B cell (primary cell): Measurements from ENCODE around the gene TNP2. TPM values are rescaled to one million over a fixed set of nuclear protein-coding genes. Genes with fewer than 3 reads are reported as not detected.

ENCODE experiments used
- ATAC-seq: fragments of 200-7000 bp; cut with Tn5 transposase; one replicate; pipeline ENCODE4 v1.10.0; 2021; ENCODE audit warnings: low read depth, mild to moderate bottlenecking, moderate number of reproducible peaks, moderate library complexity
- CTCF ChIA-PET: fragments of 350-600 bp; sonication (Branson Sonifier 250); formaldehyde crosslinking; loops from one replicate; lab custom pipeline; 2021; ENCODE audit warnings: antibody characterized with exemption, inconsistent platforms; lab: Charles Lee
- POLR2A ChIA-PET: fragments of 350-600 bp; sonication (Branson Sonifier 250); formaldehyde crosslinking; loops from one replicate; lab custom pipeline; 2021; ENCODE audit warnings: antibody characterized with exemption; lab: Charles Lee
- DNase-seq: peaks from one replicate; pipeline ENCODE4 v3.0.0; 2013
- H2AFZ ChIP-seq: 2 replicates; pipeline ENCODE4 v1.6.1; 2012; ENCODE audit warnings: mild to moderate bottlenecking, low read depth, low read length; ENCODE audit not compliant: insufficient read depth, poor library complexity, severe bottlenecking
- H3K27ac ChIP-seq, 2 donors: 1 replicate in 1 of 2; 2 replicates in 1 of 2; pipeline ENCODE4 v1.5.1; 2012 to 2013; ENCODE audit warnings: low read length in 2 of 2, mild to moderate bottlenecking in 2 of 2, moderate library complexity in 1 of 2
- H3K27me3 ChIP-seq, 4 experiments: fragments of 200-600 bp in 1 of 4; sonication (generic) in 1 of 4; replicated peaks in 1 of 4; 1 replicate in 2 of 4; 2 replicates in 2 of 4; pipeline versions ENCODE4 v1.6.1 to v1.7.0; 2013 to 2016; ENCODE audit warnings: low read length in 3 of 4, mild to moderate bottlenecking in 2 of 4, mixed read lengths in 1 of 4, moderate library complexity in 1 of 4; ENCODE audit not compliant: insufficient read depth in 4 of 4, control insufficient read depth in 3 of 4; ENCODE audit errors: control extremely low read depth in 1 of 4
- H3K36me3 ChIP-seq, 2 experiments: replicated peaks in 1 of 2; 1 replicate in 1 of 2; 2 replicates in 1 of 2; pipeline versions ENCODE4 v1.6.1 to v1.7.1; 2013; ENCODE audit warnings: low read length in 1 of 2; ENCODE audit not compliant: insufficient read depth in 2 of 2, control insufficient read depth in 1 of 2; ENCODE audit errors: control extremely low read depth in 1 of 2, extremely low read depth in 1 of 2
- H3K4me1 ChIP-seq, 2 donors: fragments of 200-600 bp in 1 of 2; sonication (generic) in 1 of 2; 1 replicate in 1 of 2; 2 replicates in 1 of 2; pipeline versions ENCODE4 v1.5.1 to v1.6.1; 2013 to 2017; ENCODE audit warnings: low read length in 2 of 2; ENCODE audit not compliant: control insufficient read depth in 2 of 2, insufficient read depth in 2 of 2
- H3K4me2 ChIP-seq: replicated peaks from 2 replicates; pipeline ENCODE3; 2012; ENCODE audit warnings: mild to moderate bottlenecking, low read depth, low read length; ENCODE audit not compliant: poor library complexity, severe bottlenecking
- H3K4me3 ChIP-seq, 5 experiments: fragments of 200-600 bp in 1 of 5; sonication (generic) in 1 of 5; 1 replicate in 3 of 5; 2 replicates in 2 of 5; pipeline versions ENCODE4 v1.5.1 to v1.7.0; 2011 to 2016; ENCODE audit warnings: low read length in 4 of 5, mild to moderate bottlenecking in 4 of 5, low read depth in 2 of 5, control low read depth in 1 of 5, moderate library complexity in 1 of 5; ENCODE audit not compliant: insufficient read depth in 1 of 5; ENCODE audit errors: control extremely low read depth in 1 of 5, extremely low read depth in 1 of 5
- H3K79me2 ChIP-seq: fragments of 200-600 bp; sonication (generic); one replicate; pipeline ENCODE4 v1.6.0; 2016; ENCODE audit warnings: low read length; ENCODE audit not compliant: control insufficient read depth, insufficient read depth
- H3K9ac ChIP-seq: fragments of 200-600 bp; sonication (generic); 2 replicates; pipeline ENCODE4 v1.6.1; 2017; ENCODE audit warnings: mild to moderate bottlenecking, low read length, moderate library complexity
- H3K9me3 ChIP-seq, 3 donors: one replicate each; pipeline versions ENCODE4 v1.6.1 to v1.7.1; 2013; ENCODE audit warnings: low read length in 2 of 3; ENCODE audit not compliant: control insufficient read depth in 2 of 3, insufficient read depth in 1 of 3; ENCODE audit errors: control extremely low read depth in 1 of 3
- H4K20me1 ChIP-seq: 2 replicates; pipeline ENCODE4 v1.6.0; 2012; ENCODE audit warnings: mild to moderate bottlenecking, low read length; ENCODE audit not compliant: insufficient read depth, control insufficient read depth, poor library complexity, severe bottlenecking
- H3K27ac Mint-ChIP-seq: one replicate; pipeline ENCODE4 v1.8.0; 2021; ENCODE audit warnings: mixed read lengths
- H3K27me3 Mint-ChIP-seq: one replicate; pipeline ENCODE4 v1.8.0; 2021; ENCODE audit warnings: mixed read lengths
- H3K4me1 Mint-ChIP-seq: one replicate; pipeline ENCODE4 v1.8.0; 2021; ENCODE audit warnings: mixed read lengths
- H3K4me3 Mint-ChIP-seq: one replicate; pipeline ENCODE4 v1.8.0; 2021; ENCODE audit warnings: mixed read lengths
- H3K9me3 Mint-ChIP-seq: one replicate; pipeline ENCODE4 v1.8.0; 2022; ENCODE audit warnings: mixed read lengths; ENCODE audit not compliant: insufficient read depth
- EZH2 ChIP-seq: IDR thresholded peaks from 2 replicates; pipeline ENCODE4 v1.6.1; 2012; ENCODE audit warnings: borderline replicate concordance, low read depth, mild to moderate bottlenecking, moderate library complexity, low read length; ENCODE audit not compliant: insufficient read depth, poor library complexity, severe bottlenecking
- WGBS: methylation state at CpG from one replicate; pipeline ENCODE4 v1.1.5; 2013; ENCODE audit warnings: missing lambda C conversion rate; ENCODE audit not compliant: insufficient coverage; 5-methylcytosine and 5-hydroxymethylcytosine counted together
- intact Hi-C: fragments of 100-400 bp; cut with micrococcal nuclease; formaldehyde crosslinking; loops from one replicate; pipeline ENCODE4 v1.10.0; 2022
- polyA plus RNA-seq: library from polyadenylated mRNA; depleted of rRNA; stranded (reverse); fragments of >200 nt; gene quantifications from 2 replicates; pipeline ENCODE4 v1.2.3, GENCODE V29; 2012
- total RNA-seq, 2 donors: library from RNA; stranded (reverse); fragments of 120-200 nt in 1 of 2; gene quantifications; 1 replicate in 1 of 2; 2 replicates in 1 of 2; pipeline versions ENCODE4 v1.2.3 to v1.2.4, GENCODE V29; 2013 to 2022
- TF ChIP-seq, protein P1 (sequence below): fragments of 200-600 bp; IDR thresholded peaks from one replicate; pipeline ENCODE4 v1.8.0; 2022; ENCODE audit warnings: antibody characterized with exemption, mild to moderate bottlenecking

The TNP2 gene
- total and polyA plus RNA-seq, 2 donors (not counting 1 experiment from before 2014, with no cell fraction given): not detected

DNA sequence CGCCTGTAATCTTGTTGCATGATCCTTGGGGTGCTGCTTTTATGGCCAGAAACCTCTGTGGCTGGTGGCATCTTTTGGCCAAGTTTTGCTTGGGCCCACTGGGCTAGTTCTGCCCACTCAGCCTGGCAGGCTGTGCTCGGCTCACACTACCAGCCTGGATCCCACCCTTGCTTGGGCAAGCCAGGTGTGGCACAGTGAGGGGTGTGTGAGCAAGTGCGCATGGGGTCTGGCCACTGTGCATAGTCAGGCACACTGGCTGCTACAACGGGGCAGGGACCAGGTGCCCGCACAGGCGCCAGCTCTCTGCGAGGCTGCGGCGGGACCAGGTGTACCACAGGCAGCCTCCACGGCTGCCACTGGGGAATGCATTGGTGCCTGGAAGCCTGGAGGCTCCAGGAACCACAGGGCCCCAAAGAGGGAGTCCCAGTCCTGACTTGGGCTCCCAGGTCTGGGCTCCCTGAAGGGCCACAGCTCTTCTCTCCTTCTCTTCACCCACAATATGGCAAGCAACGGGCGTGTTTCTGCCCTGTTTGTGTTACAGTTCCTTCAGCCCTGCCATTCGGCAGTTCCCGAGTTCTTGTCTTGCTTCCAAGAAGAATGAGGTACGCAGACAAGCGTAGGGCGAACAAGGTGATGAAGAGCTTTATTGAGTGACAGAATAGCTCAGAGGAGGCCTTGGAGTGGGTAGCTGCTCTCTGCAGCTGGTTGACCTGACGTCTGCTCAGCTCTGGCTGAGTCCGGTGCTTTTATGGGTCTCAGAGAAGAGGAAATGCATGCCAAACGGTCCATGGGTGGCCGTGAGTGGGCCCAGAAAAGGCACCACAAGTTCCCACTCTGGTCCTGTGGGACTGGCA, 38.7 kb upstream of the TNP2 start:
- no peak overlapping the region for H3K4me3 Mint-ChIP-seq
- H3K36me3 ChIP-seq: no peaks in the 10 kb centered on the region
- H3K27ac ChIP-seq: peak overlapping the region; percentile 46 to 96
- TF ChIP-seq, protein P1, sequence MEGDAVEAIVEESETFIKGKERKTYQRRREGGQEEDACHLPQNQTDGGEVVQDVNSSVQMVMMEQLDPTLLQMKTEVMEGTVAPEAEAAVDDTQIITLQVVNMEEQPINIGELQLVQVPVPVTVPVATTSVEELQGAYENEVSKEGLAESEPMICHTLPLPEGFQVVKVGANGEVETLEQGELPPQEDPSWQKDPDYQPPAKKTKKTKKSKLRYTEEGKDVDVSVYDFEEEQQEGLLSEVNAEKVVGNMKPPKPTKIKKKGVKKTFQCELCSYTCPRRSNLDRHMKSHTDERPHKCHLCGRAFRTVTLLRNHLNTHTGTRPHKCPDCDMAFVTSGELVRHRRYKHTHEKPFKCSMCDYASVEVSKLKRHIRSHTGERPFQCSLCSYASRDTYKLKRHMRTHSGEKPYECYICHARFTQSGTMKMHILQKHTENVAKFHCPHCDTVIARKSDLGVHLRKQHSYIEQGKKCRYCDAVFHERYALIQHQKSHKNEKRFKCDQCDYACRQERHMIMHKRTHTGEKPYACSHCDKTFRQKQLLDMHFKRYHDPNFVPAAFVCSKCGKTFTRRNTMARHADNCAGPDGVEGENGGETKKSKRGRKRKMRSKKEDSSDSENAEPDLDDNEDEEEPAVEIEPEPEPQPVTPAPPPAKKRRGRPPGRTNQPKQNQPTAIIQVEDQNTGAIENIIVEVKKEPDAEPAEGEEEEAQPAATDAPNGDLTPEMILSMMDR: no peak
- no peak for TF ChIP-seq EZH2
- no peak overlapping the region for H2AFZ ChIP-seq
- H3K4me1 Mint-ChIP-seq: peaks cover 68% of the 10 kb centered on the region
- no peaks in the 10 kb centered on the region for H4K20me1 ChIP-seq
- peak overlapping the region; percentile 25 for H3K9ac ChIP-seq
- peaks cover 67 to 79% of the 10 kb centered on the region in 2 donors for H3K4me1 ChIP-seq
- no peaks in the 10 kb centered on the region for H3K27me3 Mint-ChIP-seq
- 84% methylated on average over 21 of the region's 21 CpGs for WGBS
- H3K4me3 ChIP-seq: no peak overlapping the region
- peak overlapping the region; percentile 67 for H3K27ac Mint-ChIP-seq
- DNase-seq: no peak
- H3K79me2 ChIP-seq: no peaks in the 10 kb centered on the region
- H3K4me2 ChIP-seq: peak overlapping the region; percentile 73
- POLR2A ChIA-PET: interaction anchor here (0.9 to 6.8 kb wide), 5 partner anchors 10 to 51 kb away, joined by 3 to 118 read pairs (median 89); partner anchors contain the start of gene SOCS1
- intact Hi-C loops: no loop called here
- CTCF ChIA-PET: interaction anchor here (1.4 to 6.9 kb wide), 7 partner anchors 9 to 354 kb away, joined by 3 to 136 read pairs (median 31); partner anchors contain the start of gene SOCS1
- no peak for ATAC-seq
- peaks cover 0 to 24% (median 7%) of the 10 kb centered on the region in 3 donors for H3K9me3 ChIP-seq
- H3K9me3 Mint-ChIP-seq: no peaks in the 10 kb centered on the region
- no peaks in the 10 kb centered on the region for H3K27me3 ChIP-seq
